Kidney (tissue), 14 donors: ENCODE results near the gene RBPJ. TPM values are rescaled to one million over a fixed set of nuclear protein-coding genes. Genes with fewer than 3 reads are reported as not detected.

Source experiments
- DNase-seq, 5 donors: peaks; one replicate each; pipeline ENCODE4 v3.0.0-alpha.2; 2013 to 2020
- FAIRE-seq: peaks from 2 replicates; lab custom pipeline; 2012; peaks lifted over from hg19 to GRCh38; lab: Jason Lieb, UNC
- H3K27ac ChIP-seq, 2 donors: one replicate each; pipeline ENCODE4 v1.7.0; 2013; ENCODE audit warnings: low read depth in 2 of 2, low read length in 2 of 2, inconsistent platforms in 1 of 2
- H3K27me3 ChIP-seq: one replicate; pipeline ENCODE4 v1.7.1; 2013; ENCODE audit warnings: low read length, inconsistent platforms; ENCODE audit not compliant: control insufficient read depth, insufficient read depth
- H3K36me3 ChIP-seq, 3 donors: one replicate each; pipeline versions ENCODE4 v1.7.0 to v1.7.1; 2013; ENCODE audit warnings: low read length in 3 of 3, control low read depth in 1 of 3, inconsistent platforms in 1 of 3; ENCODE audit not compliant: insufficient read depth in 3 of 3, control insufficient read depth in 2 of 3
- H3K4me1 ChIP-seq, 3 donors: one replicate each; pipeline versions ENCODE4 v1.7.0 to v1.7.1; 2013; ENCODE audit warnings: low read length in 3 of 3, inconsistent platforms in 1 of 3, low read depth in 1 of 3; ENCODE audit not compliant: control insufficient read depth in 2 of 3, insufficient read depth in 2 of 3
- H3K4me3 ChIP-seq, 3 donors: one replicate each; pipeline versions ENCODE4 v1.7.0 to v1.8.1; 2013; ENCODE audit warnings: low read length in 3 of 3, control low read depth in 1 of 3, inconsistent platforms in 1 of 3
- H3K9ac ChIP-seq, 3 donors: one replicate each; pipeline versions ENCODE4 v1.7.0 to v1.7.1; 2013; ENCODE audit warnings: low read length in 3 of 3, control low read depth in 1 of 3, inconsistent platforms in 1 of 3
- H3K9me3 ChIP-seq, 3 donors: one replicate each; pipeline versions ENCODE4 v1.7.0 to v1.7.1; 2013; ENCODE audit warnings: low read length in 3 of 3, control low read depth in 1 of 3, inconsistent platforms in 1 of 3; ENCODE audit not compliant: control insufficient read depth in 2 of 3, insufficient read depth in 1 of 3
- CTCF ChIP-seq: IDR thresholded peaks from 3 replicates; pipeline ENCODE4 v1.5.1; 2012; ENCODE audit warnings: mild to moderate bottlenecking, moderate library complexity, borderline replicate concordance; ENCODE audit not compliant: insufficient read depth; ENCODE audit errors: extremely low read depth
- intact Hi-C: fragments of 100-400 bp; cut with DNase I; formaldehyde crosslinking; loops from one replicate; pipeline ENCODE4 v1.11.1; 2022
- polyA plus RNA-seq: library from polyadenylated mRNA; stranded (reverse); fragments of 350-450 nt; fragmentation: Illumina TruSeq; extraction: RNeasy Lipid Tissue Mini Kit (QIAGEN cat#74804); gene quantifications from one replicate; pipeline ENCODE4 v1.2.3, GENCODE V29; 2014; ENCODE audit warnings: low read depth, low replicate concordance; ENCODE audit not compliant: insufficient read depth
- total RNA-seq: library from RNA; stranded (reverse); fragmentation: NEBNext Ultra II Directional; extraction: Animal tissue kit (Norgen Biotek cat#: 25700); gene quantifications from one replicate; pipeline ENCODE4 v1.2.1, GENCODE V29; 2021
- donor health status: control.
- donor health status: control.
- donor health status: control.
- donor health status: control.
- donor health status: control.
- donor health status: DM: yes; HTN: yes; CAD: no.
- donor health status: Normal renal cell carcinoma (clear cell type).

Gene RBPJ
- total and polyA plus RNA-seq, 2 donors from 2014 or later: 28.5 to 77.6 TPM

DNA sequence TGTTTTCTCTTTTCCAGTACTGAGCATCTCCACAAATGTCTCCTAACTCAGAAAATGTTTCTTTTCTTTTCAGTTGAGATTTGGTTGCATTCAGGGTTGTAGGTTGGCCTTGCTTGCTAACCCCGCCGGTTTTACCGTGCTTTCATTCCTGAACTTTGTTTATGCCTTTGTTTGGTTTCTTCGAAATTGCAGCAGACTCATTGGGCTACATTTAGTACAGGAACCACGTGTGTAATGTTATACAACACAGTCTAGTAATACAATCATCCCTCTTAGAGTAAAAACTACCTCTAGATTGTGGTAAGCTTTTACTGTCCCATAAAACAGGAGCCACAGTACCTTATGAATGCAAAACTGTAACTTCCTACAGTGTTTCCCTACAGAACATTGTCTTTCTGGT lies 111.6 kb downstream of the RBPJ start:
- intact Hi-C loops: no loop called here
- H3K36me3 ChIP-seq: peaks cover 0 to 18% (median 8%) of the 10 kb centered on the region in 3 donors
- H3K27ac ChIP-seq: no peak overlapping the region
- H3K4me3 ChIP-seq: no peak overlapping the region
- H3K9me3 ChIP-seq: no peaks in the 10 kb centered on the region
- no peaks in the 10 kb centered on the region for H3K27me3 ChIP-seq
- H3K9ac ChIP-seq: no peak overlapping the region
- no peak for FAIRE-seq
- DNase-seq: peak in 1 of 5 donors; percentile 9
- no peaks in the 10 kb centered on the region for H3K4me1 ChIP-seq
- TF ChIP-seq CTCF: no peak

- intact Hi-C loops: no loop called here
- DNase-seq (no peak), FAIRE-seq (no peak)
- Histone ChIP-seq H3K36me3 (peaks cover 0 to 18% (median 8%) of the 10 kb centered on the region in 3 donors), H3K9me3 (no peaks in the 10 kb centered on the region), H3K9ac (no peak overlapping the region), H3K4me1 (no peaks in the 10 kb centered on the region), H3K4me3 (no peak overlapping the region), H3K27ac (no peak overlapping the region), H3K27me3 (no peaks in the 10 kb centered on the region)
- no peak for TF ChIP-seq CTCF
Measured at GRCh38 chr4:26433556-26433955, 112.7 kb downstream of the RBPJ start.

DNA sequence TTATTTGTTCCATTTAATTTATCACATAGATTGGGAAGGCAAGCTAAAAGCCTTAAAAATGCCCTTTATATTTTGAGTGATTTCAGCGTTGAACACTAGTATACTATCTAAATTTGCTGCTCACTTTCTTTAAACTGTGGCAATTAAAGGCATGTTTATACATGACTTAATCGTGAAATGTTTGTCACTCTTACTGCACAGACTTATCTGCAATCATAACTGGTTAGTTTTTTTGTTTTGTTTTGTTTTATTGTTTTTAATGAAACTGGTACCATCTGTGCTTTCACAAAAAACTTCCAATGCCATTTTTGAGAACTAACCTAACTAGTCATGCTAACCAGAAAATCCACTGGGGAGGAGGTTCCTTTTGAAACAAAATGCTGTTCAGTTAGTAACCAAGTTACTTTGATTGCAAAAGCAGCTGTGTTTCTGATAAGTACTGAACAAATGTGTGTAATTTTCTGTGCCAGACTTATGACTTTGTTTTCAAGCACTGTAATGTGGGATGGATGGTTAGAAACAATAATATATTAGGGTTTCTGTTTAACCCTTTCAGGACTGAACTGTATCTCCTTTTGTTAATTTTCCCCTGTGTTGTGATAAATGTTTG lies 113.3 kb downstream of the RBPJ start:
- no peak for DNase-seq

More for the DNA sequence above, 113.3 kb downstream of the RBPJ start:
- H3K9me3 ChIP-seq: no peaks in the 10 kb centered on the region
- no peak for FAIRE-seq
- H3K27ac ChIP-seq: no peak overlapping the region
- H3K36me3 ChIP-seq: peaks cover 0 to 13% (median 8%) of the 10 kb centered on the region in 3 donors
- intact Hi-C loops: no loop called here
- no peak overlapping the region for H3K9ac ChIP-seq
- H3K4me1 ChIP-seq: no peaks in the 10 kb centered on the region
- TF ChIP-seq CTCF: no peak
- H3K27me3 ChIP-seq: no peaks in the 10 kb centered on the region
- no peak overlapping the region for H3K4me3 ChIP-seq
